ENCODE results near the gene UCHL1.
"Not testable (repeated sequence)": the region's sequence is repeated elsewhere in the genome, so short reads cannot be mapped to it uniquely, and the experiment has no call there.

UCHL1 gene

GRCh38 chr4:41296995-41297394, 40.3 kb downstream of the UCHL1 start:
- DNase-seq, result no peak

DNA sequence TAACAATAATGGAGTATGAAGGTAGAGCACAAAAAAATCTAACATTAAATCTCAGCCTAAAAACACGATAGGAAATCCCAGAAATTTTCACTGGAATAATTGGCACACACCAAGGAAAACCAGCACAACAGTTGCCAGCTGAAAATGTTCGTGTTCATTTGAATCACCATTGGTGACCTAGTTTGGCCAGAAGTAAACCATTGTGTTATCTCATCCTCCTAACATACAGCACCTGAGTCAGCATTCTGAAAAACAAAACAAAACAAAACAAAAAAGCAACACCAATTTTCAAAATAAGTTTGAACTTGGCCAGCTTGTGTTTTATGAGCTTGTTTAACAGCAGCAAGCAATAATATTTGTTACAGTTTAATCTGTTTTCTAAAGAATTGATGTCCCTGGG, 41.1 kb downstream of the UCHL1 start:
- no peak for DNase-seq

GRCh38 chr4:41299486-41299885, 42.8 kb downstream of the UCHL1 start:
- DNase-seq, result no peak

DNA sequence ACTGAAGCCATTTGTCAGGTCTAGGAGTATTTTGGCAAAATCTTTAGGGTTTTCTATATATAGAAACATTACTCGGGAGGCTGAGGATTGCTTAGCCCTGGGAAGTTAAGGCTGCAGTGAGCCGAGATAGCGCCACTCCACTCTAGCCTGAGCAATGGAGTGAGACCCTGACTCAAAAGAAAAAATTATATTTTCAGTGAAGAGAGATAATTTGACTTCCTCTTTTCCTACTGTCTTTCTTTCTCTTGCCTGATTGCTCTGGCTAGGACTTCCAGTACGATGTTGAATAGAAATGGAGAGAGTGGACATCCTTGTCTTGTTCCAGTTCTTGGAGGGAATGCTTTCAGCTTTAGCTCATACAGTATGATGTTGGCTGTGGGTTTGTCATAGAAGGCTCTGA, 44.4 kb downstream of the UCHL1 start:
- DNase-seq, result no peak

- DNase-seq, result no peak
Observed at GRCh38 chr4:41303372-41304118, 46.8 kb downstream of the UCHL1 start.

- DNase-seq, result no peak
Observed at GRCh38 chr4:41304221-41304620, 47.5 kb downstream of the UCHL1 start.

- DNase-seq, result no peak
Observed at GRCh38 chr4:41305476-41305875, 48.7 kb downstream of the UCHL1 start.

- no peak for DNase-seq
Observed at GRCh38 chr4:41307638-41308037, 50.9 kb downstream of the UCHL1 start.

DNA sequence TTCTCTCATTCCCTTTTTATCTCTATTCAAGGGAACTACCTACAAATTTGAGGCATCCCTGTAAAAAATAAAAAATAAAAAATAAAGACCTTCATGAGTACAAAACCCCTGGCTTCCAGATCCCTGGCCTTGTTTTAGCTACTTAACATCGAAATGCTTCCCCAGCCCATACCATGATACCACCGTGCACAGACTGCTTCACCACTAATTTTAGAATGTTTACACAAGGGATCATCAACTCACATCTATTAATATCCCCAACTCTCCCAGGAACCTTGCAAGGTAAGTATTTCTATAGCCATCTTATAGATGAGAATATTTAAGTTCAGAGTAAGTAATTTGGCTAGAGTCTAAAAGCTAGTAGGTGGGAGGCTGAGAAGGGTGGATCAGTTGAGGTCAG, 51.7 kb downstream of the UCHL1 start:
- DNase-seq, result no peak

- not testable (repeated sequence) for DNase-seq
Observed at GRCh38 chr4:41315426-41315825, 58.7 kb downstream of the UCHL1 start.

DNA sequence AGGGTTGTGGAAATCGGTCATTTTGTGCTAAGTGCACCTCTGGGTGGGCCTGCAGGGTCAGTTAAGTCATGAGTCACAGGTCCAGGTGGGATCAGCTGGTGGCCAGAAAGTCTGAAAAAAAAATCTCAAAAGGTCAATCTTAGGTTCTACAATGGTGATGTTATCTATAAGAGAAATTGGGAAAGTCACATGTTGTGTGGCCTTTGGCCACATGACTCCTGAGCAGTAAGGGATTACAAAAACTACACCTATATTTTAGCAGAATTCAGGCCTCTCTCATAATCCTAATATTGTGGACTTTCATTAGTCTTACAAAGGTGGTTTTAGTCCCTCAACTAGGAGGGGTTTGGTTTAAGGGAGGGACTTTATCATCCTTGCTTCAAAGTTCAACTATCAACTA, 59.1 kb downstream of the UCHL1 start:
- DNase-seq, result no peak
